Hippocampal formation (tissue), 2 donors: ENCODE results near the gene MAN1B1.
"Not testable (repeated sequence)": the region's sequence is repeated elsewhere in the genome, so short reads cannot be mapped to it uniquely, and the experiment has no call there.

Experiments
- DNase-seq, 2 donors: peaks; one replicate each; lab custom pipeline; 2025; lab: John Stamatoyannopoulos, UW

Gene MAN1B1

GRCh38 chr9:137127301-137128157, 40.7 kb downstream of the MAN1B1 start:
- DNase-seq: no peak

- DNase-seq: no peak
These were observed 41.5 kb downstream of the MAN1B1 start for GRCh38 chr9:137128158-137128861.

DNA sequence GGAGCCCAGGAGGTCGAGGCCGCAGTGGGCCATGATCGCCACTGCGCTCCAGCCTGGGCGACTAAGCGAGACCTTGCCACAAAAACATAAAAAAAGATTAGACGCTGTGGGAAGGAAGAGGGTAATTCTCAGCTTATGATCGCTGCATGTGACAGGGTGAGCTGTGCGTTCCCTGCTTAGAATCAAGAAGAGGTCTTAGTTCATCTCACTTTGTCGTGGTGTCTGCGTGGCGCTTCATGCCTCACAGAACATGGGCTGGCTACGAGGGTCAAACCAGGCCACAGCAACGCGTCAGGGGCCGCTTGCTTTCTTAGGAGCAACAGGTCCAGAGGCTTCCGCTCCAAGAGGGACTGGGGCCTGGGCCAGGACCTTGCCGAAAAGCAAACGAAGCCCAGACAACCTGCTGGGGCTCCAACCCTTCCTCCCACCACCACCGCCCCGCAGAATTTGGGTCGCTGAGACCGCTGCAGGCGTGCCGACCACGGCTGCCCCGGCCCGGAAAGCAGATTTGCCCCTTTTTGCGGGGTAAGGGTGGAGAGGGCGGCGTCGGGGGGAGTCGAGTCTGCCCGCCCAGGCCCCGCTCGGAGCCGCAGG, 42.2 kb downstream of the MAN1B1 start:
- no peak for DNase-seq

- peak; percentile 71 to 81 for DNase-seq
These were observed 42.8 kb downstream of the MAN1B1 start for GRCh38 chr9:137129456-137130175.

DNA sequence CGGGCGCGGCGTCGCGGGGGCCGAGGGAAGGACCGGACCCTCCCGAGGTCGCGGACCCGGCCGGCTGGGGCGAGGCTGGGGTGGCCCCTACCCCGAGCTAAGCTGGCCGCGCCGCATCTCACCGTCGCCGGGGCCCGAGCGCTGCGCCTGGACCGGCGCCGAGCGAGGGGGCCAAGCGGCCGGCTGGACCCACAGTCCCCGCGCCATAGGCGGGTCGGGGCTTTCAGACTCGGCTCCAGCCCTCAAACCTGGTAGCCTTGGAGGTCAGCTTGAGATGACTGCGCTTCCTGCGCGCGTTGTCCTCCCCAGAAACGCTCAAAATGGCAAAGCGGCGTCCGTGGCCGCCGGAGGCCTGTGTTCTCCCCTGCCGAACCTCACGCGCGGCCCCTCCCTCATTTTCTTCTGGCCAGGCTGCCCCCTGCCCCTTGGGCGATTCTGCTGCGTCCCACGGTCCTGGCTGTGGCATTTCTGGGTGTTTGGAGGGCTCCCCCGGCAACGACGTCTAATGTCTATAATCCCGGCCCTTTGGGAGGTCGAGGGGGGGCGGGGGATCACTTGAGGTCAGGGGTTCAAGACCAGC, 43.5 kb downstream of the MAN1B1 start:
- no peak for DNase-seq

DNA sequence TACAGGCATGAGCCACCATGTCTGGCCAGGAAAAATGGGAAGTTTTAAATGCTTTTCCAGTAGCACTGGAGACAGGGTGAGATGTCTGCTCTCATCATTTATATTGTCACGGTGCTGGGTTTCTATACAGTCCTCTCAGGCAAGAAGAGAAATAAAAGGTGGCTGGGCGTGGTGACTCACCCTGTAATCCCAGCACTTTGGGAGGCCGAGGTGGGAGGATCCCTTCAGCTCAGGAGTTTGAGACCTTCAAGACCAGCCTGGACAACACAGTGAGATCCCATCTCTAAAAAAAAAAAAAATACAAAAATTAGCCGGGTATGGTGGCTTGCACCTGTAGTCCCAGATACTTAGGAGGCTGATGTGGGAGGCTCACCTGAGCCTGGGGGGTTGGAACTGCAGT, 47.4 kb downstream of the MAN1B1 start:
- no peak for DNase-seq

- not testable (repeated sequence) for DNase-seq
These were observed 48.4 kb downstream of the MAN1B1 start for GRCh38 chr9:137135154-137135553.

GRCh38 chr9:137136261-137136880, 49.6 kb downstream of the MAN1B1 start:
- DNase-seq: no peak

- DNase-seq: no peak
These were observed 50.3 kb downstream of the MAN1B1 start for GRCh38 chr9:137136881-137137607.

DNA sequence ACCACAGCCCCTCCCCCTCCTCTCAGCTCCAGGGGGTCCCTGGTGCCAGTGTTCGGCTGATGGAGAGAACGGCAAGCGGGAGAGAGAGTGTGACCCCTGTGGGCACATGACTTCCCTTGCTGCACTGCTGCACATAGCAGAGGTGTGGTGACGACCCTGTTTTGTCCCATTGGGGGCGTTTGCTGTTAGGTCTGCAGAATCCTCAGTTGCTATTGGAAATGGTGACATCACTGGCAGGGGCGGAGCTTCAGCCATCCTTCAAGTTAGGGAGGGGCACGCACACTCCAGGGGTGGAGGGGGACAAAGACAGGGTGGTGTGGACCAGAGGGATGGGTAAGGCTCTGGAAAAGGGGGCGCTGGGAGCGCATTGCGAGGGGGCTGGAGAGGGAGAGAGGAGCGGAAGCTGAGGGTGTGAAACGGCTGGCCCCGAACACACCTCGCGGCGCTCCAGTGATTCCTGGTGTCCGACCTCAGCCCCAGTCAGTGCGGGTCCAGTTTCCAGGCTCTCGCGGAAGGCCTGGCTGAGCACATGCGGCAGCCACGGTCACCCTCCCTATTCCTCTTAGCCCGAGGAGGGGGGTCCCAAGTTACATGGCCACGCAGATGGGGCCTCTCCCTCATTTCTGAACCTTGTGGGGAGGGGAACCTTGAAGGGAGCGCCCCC, 51.4 kb downstream of the MAN1B1 start:
- DNase-seq: peak in 1 of 2 donors; percentile 18

DNA sequence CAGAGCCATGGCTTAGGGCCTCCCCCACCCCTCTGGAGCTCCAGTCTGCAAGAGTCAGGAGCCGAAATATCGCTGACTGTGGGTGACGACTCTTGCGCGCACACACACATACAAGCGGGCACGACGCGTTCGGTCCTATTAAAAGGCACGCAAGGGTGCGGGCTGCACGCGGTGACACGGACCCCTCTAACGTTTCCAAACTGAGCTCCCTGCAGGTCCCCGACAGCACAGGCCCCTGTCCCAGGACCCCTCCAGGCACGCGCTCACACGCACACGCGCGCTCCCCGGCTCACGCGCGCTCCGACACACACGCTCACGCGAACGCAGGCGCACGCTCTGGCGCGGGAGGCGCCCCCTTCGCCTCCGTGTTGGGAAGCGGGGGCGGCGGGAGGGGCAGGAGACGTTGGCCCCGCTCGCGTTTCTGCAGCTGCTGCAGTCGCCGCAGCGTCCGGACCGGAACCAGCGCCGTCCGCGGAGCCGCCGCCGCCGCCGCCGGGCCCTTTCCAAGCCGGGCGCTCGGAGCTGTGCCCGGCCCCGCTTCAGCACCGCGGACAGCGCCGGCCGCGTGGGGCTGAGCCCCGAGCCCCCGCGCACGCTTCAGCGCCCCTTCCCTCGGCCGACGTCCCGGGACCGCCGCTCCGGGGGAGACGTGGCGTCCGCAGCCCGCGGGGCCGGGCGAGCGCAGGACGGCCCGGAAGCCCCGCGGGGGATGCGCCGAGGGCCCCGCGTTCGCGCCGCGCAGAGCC, 52.1 kb downstream of the MAN1B1 start, which contains the start of gene GRIN1:
Gene GRIN1, plus strand, starts transcription at position 433 of the 746 bp plus-strand sequence. CDS start 333 bp downstream, outside the sequence.
- peak in 1 of 2 donors; percentile 38 for DNase-seq

DNA sequence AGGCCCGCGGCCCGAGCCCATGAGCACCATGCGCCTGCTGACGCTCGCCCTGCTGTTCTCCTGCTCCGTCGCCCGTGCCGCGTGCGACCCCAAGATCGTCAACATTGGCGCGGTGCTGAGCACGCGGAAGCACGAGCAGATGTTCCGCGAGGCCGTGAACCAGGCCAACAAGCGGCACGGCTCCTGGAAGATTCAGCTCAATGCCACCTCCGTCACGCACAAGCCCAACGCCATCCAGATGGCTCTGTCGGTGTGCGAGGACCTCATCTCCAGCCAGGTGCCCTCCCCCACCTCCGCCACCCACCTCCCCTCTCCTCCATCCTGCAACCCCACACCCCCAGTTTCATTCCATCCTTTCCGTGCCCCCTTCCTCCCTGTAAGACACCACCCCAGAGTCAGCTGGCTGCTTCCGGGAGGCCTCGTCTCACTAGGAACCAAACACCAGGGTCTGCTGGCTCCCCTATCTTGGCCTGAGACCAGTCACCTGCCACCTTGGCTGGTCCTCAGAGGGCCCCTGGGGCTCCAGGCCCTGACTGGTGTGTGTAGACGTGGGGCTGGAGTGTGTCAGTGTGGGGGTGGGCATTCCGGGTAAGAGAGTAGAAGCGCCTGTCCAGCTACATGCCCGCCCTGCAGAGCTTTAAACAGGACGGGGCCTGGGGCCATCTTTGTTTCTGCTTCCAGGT, 52.8 kb downstream of the MAN1B1 start:
- no peak for DNase-seq

GRCh38 chr9:137140151-137141012, 53.6 kb downstream of the MAN1B1 start:
- peak in 1 of 2 donors; percentile 25 for DNase-seq

GRCh38 chr9:137141050-137141810, 54.4 kb downstream of the MAN1B1 start:
- DNase-seq: no peak

GRCh38 chr9:137141976-137142936, 55.5 kb downstream of the MAN1B1 start:
- no peak for DNase-seq

DNA sequence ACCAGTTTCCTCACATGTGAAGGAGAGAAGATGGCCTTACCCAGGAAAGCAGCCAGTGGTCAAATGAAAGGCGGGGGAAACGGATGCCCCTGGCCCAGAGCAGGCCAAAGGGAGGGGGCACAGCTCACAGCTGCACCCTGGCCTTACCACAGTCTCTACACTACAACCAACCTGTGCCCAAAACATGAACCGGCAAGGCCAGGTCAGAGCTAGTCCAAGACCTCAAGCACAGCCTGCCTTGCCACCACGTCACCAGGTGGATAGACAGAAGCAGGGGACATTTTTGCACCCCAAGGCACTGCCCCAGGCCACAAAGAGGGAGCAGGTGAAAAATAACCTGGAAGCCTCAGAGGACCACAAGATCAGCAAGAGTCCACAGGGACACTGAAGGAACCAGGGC, 56.7 kb downstream of the MAN1B1 start:
- DNase-seq: no peak
